LNCaP clone FGC (cell line): ENCODE data around the gene STMN1.

Source experiments
- DNase-seq: peaks from one replicate; pipeline ENCODE4 v3.0.0-alpha.2; 2011; ENCODE audit warnings: low read depth
- H3K4me3 ChIP-seq: 2 replicates; pipeline ENCODE4 v1.5.1; 2011; ENCODE audit warnings: mild to moderate bottlenecking, low read depth, low read length, control low read depth
- TF ChIP-seq, protein P1 (sequence below): IDR thresholded peaks from 2 replicates; pipeline ENCODE4 v1.5.1; 2012; ENCODE audit warnings: mild to moderate bottlenecking; ENCODE audit not compliant: control insufficient read depth, insufficient read depth; ENCODE audit errors: extremely low read depth

Gene STMN1

DNA sequence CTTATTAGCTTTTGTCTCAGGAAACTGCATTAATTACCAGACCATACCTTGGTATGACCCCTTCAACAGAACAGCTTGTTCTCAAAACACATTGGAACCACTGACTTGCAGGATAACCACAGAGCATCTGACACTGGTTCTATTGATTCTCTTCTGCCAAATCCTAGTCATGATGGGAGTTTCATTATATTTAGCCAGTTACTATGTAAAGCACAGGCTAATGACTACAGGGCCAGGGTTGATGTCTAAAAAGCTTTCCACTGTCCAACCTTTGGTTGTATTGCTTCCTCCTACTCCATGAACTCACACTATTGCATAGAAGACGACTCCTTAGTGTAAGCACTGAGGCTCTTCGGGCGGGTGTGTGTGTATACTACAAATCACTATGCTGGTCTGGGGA is 3.8 kb downstream of the STMN1 start:
- no peak for DNase-seq
- no peak overlapping the region for H3K4me3 ChIP-seq
- TF ChIP-seq, protein P1, sequence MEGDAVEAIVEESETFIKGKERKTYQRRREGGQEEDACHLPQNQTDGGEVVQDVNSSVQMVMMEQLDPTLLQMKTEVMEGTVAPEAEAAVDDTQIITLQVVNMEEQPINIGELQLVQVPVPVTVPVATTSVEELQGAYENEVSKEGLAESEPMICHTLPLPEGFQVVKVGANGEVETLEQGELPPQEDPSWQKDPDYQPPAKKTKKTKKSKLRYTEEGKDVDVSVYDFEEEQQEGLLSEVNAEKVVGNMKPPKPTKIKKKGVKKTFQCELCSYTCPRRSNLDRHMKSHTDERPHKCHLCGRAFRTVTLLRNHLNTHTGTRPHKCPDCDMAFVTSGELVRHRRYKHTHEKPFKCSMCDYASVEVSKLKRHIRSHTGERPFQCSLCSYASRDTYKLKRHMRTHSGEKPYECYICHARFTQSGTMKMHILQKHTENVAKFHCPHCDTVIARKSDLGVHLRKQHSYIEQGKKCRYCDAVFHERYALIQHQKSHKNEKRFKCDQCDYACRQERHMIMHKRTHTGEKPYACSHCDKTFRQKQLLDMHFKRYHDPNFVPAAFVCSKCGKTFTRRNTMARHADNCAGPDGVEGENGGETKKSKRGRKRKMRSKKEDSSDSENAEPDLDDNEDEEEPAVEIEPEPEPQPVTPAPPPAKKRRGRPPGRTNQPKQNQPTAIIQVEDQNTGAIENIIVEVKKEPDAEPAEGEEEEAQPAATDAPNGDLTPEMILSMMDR: no peak

DNA sequence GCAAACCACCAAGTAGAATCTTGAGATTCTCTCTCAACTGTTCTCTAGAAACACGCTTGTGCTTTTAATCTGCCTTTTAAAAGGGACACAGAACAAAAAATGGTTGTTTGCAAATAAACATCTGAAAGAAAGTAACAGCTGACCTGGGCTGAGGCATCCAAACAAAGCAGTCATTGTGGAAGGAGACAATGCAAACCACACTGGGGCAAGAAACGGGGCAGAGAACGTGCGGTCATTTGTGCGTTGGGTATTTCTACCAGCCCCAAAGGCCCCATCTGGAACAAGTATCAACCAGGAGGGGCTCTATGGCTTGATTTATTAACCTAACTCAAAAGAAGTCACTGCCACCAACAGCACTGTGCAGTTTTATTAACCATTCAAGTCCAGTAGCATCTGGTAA is 6.0 kb downstream of the STMN1 start:
- TF ChIP-seq, protein P1: no peak
- H3K4me3 ChIP-seq: no peak overlapping the region
- DNase-seq: no peak

- no peak overlapping the region for H3K4me3 ChIP-seq
- TF ChIP-seq, protein P1: no peak
- DNase-seq: no peak
These were observed 6.4 kb downstream of the STMN1 start for GRCh38 chr1:25899792-25900191.

- no peak for DNase-seq
- no peak overlapping the region for H3K4me3 ChIP-seq
- TF ChIP-seq, protein P1: no peak
These were observed 7.8 kb downstream of the STMN1 start for GRCh38 chr1:25898223-25899015.

DNA sequence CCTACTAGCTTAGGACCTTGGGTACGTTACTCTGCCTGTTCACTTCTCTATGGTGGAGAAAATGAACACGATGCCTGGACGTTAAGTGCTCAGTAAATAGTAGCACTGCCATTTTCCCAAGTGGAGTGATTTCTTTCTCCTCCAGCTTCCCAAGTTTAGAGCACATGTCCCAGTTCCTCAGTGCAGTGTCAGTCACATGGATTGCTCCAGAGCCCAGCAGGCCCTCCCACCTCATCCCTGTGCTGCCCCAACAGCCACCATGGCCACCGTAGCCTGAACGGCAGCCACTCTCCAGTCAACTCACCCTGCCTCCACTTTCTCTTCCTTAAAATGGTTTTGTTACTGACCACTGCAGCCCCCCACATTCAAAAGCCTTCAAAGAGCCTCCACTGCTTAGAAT is 8.5 kb downstream of the STMN1 start:
- H3K4me3 ChIP-seq: no peak overlapping the region
- no peak for DNase-seq
- TF ChIP-seq, protein P1: no peak

DNA sequence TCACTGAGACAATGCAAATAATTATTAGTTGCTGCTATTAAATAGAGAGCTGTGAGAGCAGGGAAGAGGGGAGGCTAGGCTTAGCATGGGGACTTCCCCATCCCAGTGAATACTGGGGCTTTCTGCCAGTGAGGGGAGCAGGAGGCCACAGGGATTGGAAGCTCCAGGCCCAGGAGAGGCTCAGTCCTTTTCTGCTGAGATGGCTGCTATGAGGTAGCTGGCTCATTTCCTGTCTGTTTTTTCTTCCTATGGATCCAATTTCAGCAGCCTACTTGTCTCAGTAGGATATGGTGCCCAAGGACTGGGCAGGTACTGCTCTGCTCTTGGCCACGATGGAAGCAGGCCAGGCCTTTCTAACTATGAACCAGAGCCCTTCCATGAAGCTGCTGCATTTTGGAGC is 10.0 kb downstream of the STMN1 start:
- DNase-seq: no peak
- H3K4me3 ChIP-seq: no peak overlapping the region
- TF ChIP-seq, protein P1: no peak
